ENCODE measurements around the gene C17orf113.

The C17orf113 gene

DNA sequence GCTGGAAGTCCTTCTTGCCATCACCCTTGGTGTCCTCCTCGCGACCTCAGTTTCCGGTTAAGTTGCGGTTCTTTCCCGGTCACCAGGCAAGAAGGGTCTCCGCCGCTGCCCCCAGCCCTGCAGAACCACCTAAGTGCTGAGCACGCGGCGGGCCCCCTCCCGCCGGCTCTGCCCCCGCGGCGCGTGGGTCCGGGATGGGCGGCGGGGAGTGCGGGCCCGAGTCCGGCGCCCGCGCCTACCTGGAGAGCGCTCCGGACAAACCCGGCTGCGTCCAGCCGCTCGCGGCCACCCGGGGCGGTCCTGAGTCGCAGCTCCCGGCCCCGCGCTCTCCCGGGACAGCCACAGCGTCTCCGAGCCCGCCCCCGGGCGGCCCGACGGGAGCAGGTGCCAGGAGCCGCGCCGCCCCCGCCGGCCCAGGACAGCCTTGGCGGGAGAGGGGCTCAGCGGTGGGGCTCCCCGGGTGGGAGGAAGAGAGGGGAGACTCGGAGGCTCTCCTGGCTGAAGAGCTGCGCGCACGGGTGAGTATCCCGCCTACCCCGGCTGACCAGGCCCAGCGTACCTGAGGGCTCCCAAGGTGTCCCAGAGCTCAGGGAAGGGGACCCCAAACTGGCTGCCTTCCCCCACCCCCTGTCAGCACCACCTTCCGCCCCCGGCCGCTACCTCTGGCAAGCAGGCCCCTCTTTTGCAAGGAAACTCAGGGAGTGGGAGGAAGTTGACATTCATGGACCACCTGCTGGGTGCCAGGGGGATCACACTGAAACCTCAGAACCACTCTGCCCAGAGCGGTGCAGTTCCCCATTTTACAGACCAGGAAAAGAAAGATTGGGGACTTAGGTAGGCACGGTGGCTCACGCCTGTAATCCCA lies 22.2 kb upstream of the C17orf113 start:
- DNase-seq = no peak

DNA sequence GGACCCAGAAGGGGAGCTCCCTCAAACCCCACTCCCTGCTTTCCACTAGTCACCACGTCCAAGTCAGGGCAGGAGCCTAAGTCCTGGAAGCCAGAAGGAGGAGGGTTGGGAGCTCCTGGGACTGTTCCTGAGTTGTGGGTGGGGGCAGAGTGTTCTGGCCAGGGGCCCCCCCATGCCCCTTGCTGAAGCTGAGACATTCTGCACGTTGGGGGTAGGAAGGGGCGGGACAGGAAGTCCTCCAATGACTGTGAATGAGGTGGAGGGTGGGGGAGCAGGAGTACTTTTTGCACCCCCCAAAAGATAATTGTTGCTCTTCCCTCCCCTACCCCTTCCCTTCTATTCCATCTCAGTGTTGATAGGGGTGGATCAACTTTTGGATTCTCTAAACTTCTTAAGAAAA lies 21.4 kb upstream of the C17orf113 start:
- DNase-seq = no peak

DNA sequence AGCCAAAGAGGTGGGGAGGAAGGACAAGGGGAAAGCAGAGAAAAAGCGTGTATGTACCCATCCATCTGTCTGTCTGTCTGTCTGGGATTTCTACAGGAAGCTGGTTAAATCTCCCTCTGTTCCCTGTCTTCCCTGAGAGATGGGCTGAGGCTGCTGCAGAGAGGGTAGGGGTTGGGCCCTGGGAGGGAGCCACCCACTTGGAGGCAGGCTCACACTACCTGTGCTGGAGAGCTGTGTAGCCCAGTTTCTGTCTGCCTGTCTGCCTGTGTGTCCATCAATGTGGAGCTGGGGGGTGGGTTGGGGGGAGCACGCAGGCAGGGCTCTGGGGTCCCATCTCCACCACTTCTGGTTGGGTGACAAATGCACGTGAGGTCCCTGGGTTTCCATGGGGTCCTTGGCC lies 18.6 kb upstream of the C17orf113 start:
- no peak for DNase-seq

DNA sequence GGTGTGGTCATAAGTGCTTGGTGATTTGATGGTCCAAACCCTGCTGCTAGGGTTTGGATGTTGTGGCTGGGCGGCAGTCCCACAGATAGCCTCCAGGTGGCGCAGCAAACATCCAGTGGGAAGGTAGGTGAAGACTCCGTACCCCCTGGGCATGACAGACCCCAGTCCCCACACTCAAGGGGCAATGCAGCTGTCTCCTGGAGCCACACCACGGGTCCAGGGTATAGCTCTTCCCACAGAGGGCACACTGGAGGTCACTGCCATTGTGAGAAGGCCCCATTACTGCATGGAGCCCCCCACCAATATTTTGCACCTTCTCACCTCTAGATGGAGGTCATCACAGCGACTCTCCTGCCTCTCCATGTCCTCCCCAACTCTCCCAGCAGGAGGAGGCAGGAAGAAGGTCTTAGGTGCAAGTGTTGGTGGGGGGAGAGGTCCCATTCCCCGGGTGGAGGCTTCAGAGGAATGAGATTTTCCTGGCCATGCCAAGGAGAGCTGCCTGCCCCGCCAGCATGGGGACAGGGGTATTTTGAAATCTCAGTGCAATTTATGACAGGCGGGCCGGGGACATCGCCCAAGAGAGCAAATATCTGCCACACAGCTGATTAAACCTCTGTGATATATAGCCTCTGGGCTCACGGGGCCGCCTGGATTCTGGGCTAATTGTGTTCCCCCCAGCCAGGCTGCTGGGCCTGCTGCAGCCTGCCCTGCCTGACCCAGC lies 17.1 kb upstream of the C17orf113 start:
- DNase-seq = peak; percentile 38 to 70 (median 50)

DNA sequence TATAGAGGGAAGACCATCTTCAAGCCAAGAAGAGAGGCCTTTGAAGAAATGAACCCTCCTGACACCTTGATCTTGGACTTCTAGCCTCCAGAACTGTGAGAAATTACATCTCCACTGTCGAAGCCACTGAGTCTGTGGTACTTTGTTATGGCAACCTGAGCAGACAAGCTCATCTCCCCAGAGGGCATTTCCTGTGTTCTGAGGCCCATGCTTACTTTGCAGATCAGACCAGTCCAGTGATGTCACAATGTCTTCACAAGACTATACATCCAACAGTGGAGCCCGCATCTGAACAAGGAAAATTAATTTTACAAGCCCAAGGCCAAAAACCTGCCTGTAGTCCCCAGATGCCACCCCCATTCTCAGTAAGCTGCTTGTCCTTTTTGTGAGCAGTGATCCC lies 14.8 kb upstream of the C17orf113 start:
- no peak for DNase-seq

DNA sequence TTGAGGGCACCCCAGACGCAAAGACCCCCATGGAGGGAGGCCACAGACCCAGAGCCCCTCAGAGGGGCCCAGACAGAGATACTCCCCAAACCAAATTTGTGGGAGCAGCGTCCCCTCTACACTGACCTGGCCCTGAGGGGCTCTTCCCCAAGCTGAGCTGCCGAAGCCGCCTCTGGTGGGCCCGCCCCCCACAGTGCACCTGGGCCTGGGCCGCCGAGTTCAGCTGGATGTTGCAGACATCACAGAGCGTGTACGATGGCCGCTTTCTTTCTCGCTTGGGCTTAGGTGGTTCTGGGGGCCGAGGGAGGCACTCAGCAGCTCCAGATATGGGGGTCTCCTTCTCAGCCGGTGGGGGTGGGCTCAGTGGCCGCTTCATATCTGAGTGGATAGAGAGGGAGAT lies 12.3 kb upstream of the C17orf113 start:
- DNase-seq = no peak

DNA sequence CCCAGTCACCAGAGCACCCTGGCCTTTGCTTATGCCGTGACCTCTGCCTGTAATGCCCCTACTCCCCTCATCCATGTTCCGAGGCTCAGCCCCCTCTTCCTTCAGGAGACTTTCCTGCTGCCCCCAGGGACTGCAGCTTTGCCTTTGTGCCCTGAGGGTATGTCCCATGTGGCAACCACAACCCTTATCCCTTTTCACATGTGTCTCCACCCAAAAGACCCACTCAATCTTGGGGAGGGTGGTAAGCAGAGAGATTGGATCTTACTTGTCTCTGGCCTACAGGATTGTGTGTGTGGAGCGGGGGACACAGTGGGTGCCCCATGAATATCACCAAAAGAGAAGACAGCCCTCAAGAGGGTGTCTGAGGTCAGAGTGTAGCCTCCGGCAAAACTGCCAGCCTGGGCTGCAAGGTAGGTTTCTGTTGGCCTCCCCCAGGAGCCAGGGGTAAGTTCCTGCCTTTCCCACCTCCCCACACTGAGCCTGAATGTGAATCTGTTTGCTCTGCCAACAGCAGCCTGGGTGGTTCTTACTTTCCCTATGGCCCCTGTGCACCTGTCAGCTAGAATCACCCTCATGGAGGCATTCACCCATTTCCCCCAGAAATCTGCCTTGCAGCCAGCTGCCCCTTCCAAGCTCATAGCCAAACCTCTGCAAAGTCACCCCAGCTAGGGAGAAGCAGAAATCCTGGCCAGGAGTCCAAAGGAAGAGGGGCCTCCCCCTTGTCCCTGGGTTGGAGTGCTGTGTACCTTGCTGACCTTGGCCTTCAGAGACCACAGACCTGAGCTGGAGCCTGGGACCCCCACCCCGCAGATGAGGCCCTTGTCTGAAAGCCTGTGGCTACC lies 11.5 kb upstream of the C17orf113 start:
- no peak for DNase-seq

DNA sequence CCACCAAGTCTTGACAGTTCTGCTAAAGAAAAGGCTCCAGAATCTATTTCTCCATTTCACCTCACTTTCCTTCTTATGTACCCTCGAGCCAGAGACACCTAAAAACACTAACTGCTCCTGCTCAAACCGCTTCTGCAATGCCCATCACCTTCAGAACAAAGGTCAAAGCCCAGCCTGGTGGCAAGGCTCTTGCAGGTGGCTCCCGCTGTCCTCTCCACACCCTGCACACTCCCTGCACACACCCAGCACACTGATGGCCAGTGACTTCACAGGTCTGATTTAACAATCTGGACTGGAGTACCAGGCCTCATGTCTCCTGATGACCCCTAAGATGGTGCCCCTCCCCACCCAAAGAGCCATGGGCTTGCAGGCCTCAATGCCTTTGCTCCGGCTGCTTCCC lies 9.8 kb upstream of the C17orf113 start:
- DNase-seq = no peak

DNA sequence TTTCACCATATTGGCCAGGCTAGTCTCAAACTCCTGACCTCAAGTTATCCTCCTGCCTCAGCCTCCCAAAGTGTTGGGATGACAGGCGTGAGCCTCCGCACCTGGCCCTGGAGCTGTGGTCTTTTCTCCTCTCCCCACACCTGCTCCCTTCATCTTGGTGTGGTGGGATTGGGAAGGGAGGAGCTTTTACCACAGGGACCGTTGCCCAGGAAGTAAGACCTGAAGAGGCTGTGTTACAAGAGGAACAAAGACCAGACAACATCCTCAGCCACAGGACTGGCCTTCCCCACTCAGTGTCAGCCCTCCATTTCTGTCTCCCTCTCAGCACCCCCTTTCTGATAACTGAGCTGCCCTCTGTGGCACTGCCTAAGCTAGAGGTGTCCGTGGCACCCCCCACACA lies 9.4 kb upstream of the C17orf113 start:
- no peak for DNase-seq

DNA sequence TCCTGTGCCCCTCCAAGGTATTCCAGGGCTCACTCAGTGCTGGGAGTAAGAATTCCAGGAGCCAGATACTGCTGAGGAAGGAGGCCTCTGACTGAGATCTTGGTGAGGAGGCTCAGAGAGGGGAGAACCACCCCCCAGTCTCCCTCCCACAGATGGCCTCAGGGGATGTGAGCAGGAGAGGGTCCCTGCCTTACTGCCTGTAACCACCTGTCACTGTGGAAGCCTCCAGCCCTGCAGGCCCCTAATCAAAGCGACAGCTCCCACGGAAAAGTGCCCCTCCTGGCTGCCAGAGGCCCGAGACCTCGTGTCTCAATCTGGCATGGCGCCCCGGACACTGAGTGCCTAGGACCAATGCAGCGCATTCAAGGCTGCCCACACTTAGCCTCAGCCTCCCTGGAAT lies 7.7 kb upstream of the C17orf113 start:
- DNase-seq = no peak

DNA sequence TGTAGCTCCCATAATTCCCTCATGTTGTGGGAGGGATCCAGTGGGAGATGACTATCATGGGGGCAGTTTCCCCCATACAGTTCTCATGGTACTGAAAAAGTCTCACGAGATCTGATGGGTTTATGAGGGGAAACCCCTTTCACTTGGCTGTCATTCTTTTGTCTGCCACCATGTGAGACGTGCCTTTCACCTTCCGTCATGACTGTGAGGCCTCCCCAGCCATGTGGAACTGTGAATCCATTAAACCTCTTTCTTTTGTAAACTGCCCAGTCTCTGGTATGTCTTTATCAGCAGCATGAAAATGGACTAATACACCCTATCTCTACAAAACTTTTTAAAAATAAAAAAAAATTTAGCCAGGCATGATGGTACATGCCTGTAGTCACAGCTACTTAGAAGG lies 6.2 kb upstream of the C17orf113 start:
- no peak for DNase-seq

DNA sequence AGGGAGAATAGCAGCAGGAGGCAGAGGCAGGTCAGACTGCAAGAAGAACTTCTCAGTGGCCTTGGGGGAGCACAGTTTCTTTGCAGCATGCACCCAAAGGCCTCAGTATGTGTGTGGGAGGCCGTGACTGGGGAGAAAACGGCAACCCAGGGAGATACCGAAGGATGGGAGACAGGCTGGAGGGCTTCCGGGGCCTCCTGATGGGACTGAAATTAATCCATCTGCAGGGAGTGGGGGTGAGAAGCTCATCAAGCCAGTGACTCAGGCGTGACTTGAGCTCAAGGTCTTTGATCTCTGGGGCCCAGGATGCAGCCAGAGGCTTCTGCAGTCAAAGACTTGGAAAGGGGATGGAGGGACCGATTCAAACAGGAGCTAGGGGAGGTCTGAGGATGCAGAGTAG lies 5.1 kb upstream of the C17orf113 start:
- DNase-seq = no peak

DNA sequence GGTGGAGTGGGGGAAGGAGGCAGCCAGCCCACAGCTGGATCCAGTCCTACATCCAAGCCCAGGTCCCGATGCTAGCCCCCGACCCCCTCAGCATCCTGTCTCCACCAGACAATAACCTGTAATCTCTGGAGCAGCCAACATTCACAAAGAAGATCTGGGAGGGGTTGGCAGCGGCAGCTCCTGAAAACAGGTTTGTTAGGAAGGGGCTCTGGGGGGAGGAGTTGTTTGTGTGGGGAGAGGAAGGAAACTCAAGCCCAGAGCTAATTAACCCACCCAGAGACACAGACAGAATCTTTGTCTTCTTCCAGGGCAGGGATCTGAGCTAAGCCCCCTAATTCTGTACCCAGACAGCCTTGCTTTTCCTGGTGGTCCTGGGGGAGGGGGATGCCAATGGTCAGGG lies 4.6 kb upstream of the C17orf113 start:
- no peak for DNase-seq

DNA sequence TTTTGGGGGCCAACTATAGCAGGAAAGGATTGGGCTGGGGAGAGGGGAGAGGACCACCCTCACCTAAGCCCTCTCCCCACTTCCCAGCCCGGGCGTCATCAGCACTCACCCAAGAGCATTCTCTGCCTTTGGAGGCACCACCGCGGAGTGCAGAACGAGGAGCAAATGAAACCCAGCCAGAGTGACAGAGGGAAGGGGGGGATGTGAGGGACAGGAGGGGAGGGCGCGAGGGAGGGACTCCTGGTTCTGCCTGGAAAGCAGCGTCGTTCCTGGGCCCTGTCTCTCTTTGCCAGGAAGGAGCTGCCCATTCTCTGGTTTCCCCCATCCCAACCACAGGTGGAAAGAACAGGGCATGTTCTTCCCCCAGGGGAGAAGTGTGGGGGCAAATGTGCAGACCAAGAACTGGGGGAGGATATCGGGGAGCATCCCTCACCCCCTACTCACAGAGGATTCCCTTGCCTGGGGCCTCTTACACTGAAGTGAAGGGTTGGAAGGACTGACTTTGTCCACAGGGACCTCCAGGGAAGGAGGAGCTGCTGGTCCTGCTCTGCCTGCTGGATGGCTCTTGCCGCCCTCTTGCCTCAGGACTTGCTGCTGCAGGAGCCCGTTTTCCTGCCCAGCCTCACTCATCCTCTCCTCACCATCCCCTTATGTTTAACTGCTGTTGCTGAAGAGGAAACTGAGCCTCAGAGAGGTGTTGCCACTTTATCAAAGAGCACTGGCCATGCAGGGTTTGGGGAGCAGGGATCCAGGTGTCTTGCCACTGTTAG lies 3.5 kb upstream of the C17orf113 start:
- DNase-seq = no peak

DNA sequence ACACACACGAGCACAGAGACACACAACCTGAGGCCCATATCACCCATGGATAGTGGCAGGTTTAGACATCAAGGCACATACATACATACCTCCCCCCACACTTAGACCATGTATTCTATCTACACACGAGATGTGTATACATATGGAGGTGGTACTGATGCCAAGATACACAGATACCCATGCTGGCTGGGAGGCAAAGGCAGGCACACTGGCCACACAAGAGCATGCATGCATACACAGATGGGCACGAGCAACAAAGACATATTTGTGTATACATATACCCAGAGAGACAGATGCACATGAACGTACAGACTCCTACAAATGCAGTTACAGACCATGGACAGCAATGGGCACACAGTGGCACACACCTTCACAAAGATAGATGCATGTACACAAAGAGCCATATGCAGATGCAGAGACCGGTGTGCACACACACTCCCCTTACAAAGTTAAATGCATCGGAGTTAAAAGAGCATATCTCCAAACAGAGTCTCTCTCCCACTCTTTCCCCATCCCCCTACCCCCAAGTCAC lies 2.0 kb upstream of the C17orf113 start:
- no peak for DNase-seq

DNA sequence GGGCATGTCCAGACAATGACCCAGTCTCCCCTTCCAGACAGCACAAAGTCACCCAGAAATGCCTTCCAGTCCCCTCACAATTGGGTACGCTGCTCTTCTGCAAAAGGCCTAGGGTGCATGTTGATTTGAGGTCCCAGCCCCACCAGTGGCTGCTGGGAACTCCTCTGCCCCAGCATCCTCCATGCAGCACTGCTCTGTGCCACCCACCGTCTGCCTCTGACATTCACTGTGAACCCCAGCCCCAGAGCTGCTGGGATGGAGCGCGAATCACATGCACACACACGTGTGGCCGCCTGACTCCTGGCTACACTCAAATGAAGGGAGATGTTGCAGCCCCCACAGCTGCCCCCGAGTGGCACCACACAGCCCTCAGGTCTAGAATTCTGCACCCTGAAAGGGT lies 1.2 kb upstream of the C17orf113 start:
- no peak for DNase-seq

DNA sequence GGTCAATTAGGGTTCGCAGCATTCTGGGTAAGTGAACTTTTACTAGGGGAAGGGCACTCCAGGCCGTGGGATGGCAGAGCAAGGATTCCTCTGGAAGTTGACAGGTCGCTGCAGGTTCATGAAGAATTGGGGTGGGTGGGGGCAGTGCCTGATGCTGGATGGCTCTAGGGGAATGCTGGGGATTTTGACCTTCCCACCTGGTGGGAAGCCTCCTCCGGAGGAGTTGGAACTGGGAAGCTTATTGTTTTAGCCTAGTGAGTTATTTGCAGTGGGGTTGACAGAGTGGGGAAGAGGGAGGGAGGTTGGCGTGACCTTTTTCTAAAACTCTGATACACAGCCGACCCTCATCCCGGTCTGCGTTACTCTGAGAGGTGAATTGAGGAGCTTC lies 606 bp upstream of the C17orf113 start:
- no peak for DNase-seq

DNA sequence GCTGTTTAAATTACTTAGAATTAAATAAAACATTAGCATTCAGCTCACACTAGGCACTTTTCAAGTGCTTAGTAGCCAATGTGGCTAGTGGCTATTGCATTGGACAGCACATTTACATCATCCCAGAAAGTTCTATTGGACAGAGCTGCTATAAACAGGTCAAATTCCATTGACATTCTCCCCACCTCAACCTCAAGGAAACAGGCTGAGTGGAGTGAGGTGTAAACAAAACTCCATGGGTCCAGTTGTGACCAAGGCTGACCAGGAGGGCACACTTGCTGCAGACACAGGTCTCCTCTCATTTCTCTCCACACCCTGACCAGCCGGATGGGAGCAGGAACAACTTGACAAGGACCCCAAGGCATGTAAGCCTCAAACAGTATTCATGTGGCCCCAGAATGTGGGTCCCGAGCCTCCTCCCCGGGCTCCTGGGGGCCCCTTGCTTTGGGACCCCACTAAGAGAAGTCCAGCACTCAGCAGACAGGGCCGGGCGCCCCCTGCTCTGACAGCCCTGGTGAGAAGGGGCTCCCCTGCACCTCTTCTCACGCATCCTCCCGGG lies 488 bp downstream of the C17orf113 start:
- no peak for DNase-seq

DNA sequence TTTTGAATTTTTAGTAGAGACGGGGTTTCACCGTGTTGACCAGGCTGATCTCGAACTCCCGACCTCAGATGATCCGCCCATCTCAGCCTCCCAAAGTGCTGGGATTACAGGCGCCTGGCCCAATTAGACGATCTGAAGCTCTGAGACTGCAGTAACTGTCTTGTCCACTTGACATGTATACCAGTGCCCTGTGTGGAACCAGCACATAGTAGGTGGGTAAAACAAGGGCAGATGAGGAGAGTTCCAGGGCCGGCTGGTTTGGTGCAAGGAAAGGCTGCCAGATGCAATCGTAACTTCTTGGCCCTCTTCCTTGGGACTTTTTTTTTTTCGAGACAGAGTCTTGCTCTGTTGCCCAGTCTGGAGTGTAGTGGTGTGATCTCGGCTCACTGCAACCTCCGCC lies 3.1 kb downstream of the C17orf113 start:
- DNase-seq = no peak

DNA sequence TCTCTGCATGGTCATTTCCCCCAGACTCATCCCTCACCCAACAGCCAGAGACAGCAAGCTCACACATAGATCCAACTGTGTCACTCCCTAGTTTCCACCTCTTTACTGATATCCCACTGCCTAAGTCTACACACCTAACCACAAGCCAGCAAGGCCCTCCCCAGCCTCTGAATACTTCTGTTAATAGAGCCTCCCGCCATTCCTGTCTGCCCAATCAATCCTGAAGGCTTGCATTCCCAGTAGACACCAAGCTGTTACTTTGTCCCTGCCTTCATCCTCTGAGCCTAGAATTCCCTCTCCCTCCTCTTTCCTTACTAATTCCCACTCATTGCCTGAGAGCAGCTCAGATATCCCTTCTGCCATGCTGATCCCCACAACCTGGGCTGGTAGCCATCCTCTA lies 4.7 kb downstream of the C17orf113 start:
- no peak for DNase-seq

DNA sequence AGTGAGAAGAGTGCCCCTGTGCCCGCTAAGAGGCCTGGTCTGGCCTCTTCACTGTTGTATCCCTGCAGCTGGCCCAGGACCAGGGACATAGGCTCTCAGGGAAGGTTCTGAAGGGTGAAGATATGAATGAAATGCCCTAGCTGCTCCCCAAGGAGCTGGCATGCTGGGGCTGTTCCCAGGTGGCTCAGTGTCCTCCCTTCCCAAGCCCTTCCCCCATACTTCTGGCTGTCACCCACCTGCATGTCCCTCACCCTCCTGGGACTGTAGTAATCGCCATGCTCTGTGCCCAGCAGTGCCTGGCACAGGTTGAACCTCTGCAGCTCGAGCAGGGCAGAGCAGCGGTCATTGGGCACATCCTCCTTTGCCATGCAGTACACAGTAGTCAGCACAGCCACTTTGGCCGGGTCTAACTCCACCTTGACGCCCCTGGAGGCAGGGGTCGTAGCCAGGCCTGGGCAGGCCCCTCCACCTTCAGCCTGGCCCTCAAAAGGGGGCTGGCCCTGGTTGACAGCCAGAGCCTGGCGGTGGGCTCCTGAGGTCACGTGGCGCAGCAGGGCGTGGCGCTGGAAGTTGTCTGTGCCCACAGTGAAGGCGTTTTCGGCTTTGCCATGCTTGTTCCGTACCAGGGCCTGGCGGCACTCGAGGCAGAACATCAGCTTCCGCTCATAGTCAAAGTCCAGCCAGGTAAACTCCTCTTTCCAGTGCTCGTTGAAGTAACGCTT lies 7.6 kb downstream of the C17orf113 start:
- no peak for DNase-seq

DNA sequence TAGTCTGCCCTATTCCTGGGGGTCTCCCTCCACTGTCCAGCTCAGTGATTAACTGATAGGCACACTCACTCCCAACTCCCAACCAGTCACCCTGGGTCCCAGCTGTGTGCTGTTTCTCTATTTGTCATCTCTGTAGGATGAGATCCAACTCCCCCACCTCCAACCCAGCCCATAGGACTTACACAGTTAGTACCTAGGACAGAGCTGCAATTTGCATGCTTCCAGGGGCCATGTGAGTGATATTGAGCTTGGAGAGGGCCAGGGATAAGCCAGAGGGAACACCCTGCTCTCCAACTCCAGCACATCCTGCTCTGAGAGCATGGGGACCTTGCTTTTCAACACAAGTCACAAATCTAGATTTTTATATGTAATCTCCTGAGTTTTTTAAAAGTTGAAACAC lies 8.8 kb downstream of the C17orf113 start:
- DNase-seq = no peak
